BJ (cell line): ENCODE data around the gene NAA38. TPM values are rescaled to one million over a fixed set of nuclear protein-coding genes. Genes with fewer than 3 reads are reported as not detected.
"Not testable (repeated sequence)": the region's sequence is repeated elsewhere in the genome, so short reads cannot be mapped to it uniquely, and the experiment has no call there.

Experiments used
- CTCF ChIA-PET: fragments of 350-600 bp; formaldehyde crosslinking; extraction: SDS; loops from one replicate; lab custom pipeline; 2021; ENCODE audit warnings: antibody characterized with exemption, inconsistent platforms; lab: Yijun Ruan, JAX
- POLR2A ChIA-PET: fragments of 300-600 bp; sonication (Branson Sonifier 250); formaldehyde crosslinking; extraction: SDS; loops from one replicate; lab custom pipeline; 2021; ENCODE audit warnings: antibody characterized with exemption; lab: Charles Lee
- DNase-seq: peaks from one replicate; pipeline ENCODE4 v3.0.0-alpha.2; 2011; ENCODE audit warnings: low read depth
- H3K27me3 ChIP-seq: 2 replicates; pipeline ENCODE4 v1.6.0; 2011; ENCODE audit warnings: low read length; ENCODE audit not compliant: control insufficient read depth, insufficient read depth
- H3K36me3 ChIP-seq: 2 replicates; pipeline ENCODE4 v1.5.1; 2011; ENCODE audit warnings: low read length; ENCODE audit not compliant: control insufficient read depth, insufficient read depth
- H3K4me3 ChIP-seq: 2 replicates; pipeline ENCODE4 v1.5.1; 2011; ENCODE audit warnings: low read depth, mild to moderate bottlenecking, control low read depth, low read length
- CTCF ChIP-seq: IDR thresholded peaks from 2 replicates; pipeline ENCODE4 v1.5.1; 2011; ENCODE audit warnings: low read depth, mild to moderate bottlenecking, control low read depth, inconsistent platforms, low read length, moderate library complexity; ENCODE audit not compliant: insufficient read depth
- polyA plus RNA-seq: library from polyadenylated mRNA; depleted of rRNA; stranded (reverse); fragments of >200 nt; gene quantifications from 2 replicates; pipeline ENCODE4 v1.2.3, GENCODE V29; 2011

The NAA38 gene
- polyA plus RNA-seq, 1 experiment = 82.7 TPM

DNA sequence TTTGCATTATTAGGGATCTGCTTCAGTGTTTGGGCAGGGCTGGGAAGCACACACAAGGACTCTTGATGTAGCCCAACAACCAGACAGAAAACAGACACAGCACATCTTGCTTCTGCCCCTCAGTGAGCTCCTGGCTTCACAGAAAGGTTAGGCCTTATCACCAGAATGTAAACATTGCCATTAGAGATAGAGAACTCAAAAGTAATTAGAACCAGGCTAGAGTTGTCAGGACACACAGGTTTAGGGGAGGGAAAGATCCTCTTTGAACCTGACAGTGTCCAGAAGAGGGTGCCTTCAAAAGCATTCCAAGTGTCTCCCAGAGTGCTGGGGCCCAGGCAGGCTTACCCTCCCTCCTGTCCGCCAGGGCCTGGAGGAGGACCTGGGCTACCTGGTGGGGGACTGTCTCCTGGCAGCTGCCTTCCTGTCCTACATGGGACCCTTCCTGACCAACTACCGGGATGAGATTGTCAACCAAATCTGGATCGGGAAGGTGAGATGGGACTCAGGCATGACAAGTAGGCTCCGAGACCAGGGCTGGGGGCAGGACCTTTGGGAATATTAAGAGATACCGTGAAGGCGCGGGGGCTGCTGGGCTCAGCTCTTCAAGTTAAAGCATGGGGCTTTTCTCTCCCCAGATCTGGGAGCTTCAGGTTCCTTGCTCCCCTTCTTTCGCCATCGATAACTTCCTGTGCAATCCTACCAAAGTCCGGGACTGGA, 40.3 kb downstream of the NAA38 start:
- peaks cover 7% of the 10 kb centered on the region for H3K27me3 ChIP-seq
- POLR2A ChIA-PET = no interaction called here
- H3K4me3 ChIP-seq = no peak overlapping the region
- H3K36me3 ChIP-seq = no peaks in the 10 kb centered on the region
- CTCF ChIA-PET = interaction anchor here (0.9 to 1.9 kb wide), 6 partner anchors 8 to 74 kb away, joined by 3 to 11 read pairs (median 4); partner anchors contain the start of gene CHD3
- no peak for TF ChIP-seq CTCF
- DNase-seq = no peak

DNA sequence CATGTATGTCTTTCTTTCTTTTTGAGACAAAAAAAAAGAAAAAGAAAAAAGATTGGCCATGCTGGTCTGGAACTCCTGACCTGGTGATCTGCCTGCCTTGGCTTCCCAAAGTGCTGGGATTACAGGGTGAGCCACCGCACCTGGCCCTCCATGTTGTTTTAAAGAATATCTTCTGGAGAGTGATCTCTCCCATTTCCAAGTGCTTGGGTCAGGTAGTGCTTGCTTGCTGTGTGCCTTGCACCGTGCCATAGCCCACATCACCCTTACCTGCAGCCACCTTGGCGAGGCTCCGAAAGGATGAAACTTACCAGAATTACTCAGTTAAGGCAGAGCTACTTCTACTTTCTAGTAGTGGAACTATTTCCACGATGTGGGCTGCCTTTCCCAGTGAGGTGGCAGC, 42.4 kb downstream of the NAA38 start:
- TF ChIP-seq CTCF = no peak
- ChIA-PET CTCF (interaction anchor here (1.3 kb wide), 1 partner anchor 8 kb away, joined by 4 read pairs; no protein-coding TSS in a partner anchor), POLR2A (no interaction called here)
- DNase-seq = no peak
- H3K36me3 ChIP-seq = no peaks in the 10 kb centered on the region
- peaks cover 7% of the 10 kb centered on the region for H3K27me3 ChIP-seq
- no peak overlapping the region for H3K4me3 ChIP-seq

DNA sequence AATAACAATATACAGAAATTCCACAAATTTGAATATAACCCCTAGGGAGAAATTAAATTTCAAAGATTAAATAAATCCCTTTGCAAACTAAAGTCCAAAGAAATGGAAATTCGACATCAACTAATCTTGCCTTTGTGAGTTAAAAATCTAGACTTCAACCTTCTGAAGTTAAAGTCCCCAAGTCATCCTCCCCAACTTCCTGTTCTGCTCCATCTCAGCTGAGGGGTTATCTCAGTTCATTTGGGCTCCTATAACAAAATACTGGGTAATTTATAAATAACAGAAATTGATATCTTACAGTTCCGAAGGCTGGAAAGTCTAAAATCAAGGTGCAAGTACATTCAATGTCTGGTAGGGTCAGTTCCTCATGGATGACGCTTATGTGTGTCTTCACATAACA, 46.1 kb downstream of the NAA38 start:
- CTCF ChIA-PET = interaction anchor here (1.0 to 2.1 kb wide), 4 partner anchors 14 to 179 kb away, joined by 3 to 9 read pairs (median 4); no protein-coding TSS in a partner anchor
- no peaks in the 10 kb centered on the region for H3K36me3 ChIP-seq
- no peak for DNase-seq
- no peak for TF ChIP-seq CTCF
- H3K27me3 ChIP-seq = no peaks in the 10 kb centered on the region
- no peak overlapping the region for H3K4me3 ChIP-seq
- POLR2A ChIA-PET = no interaction called here

DNA sequence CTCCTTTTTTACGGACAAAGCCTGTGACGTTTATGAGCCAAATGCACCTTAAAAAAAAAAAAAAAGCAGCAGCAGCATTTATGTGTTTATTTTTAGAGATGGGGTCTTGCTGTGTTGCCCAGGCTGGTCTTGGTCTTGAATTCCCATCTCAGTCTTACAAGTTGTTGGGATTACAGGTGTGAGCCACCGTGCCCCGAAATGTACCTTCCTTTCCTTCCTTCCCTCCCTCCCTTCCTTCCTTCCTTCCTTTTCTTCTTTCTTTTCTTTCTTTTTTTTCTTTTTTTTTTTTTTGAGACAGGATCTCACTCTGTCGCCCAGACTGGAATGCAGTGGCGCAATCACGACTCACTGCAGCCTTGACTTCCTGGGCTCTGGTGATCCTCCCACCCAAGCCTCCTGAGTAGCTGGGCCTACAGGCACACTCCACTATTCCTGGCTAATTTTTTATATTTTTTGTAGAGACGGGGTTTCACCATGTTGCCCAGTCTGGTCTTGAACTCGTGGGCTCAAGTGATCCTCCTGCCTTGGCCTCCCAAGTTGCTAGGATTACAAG, 47.5 kb downstream of the NAA38 start:
- DNase-seq, H3K27me3 ChIP-seq, H3K4me3 ChIP-seq, POLR2A ChIA-PET, H3K36me3 ChIP-seq: not testable (repeated sequence)
- CTCF ChIA-PET = interaction anchor here (1.3 to 2.1 kb wide), 5 partner anchors 15 to 180 kb away, joined by 3 to 9 read pairs (median 4); partner anchors contain the start of gene KDM6B

DNA sequence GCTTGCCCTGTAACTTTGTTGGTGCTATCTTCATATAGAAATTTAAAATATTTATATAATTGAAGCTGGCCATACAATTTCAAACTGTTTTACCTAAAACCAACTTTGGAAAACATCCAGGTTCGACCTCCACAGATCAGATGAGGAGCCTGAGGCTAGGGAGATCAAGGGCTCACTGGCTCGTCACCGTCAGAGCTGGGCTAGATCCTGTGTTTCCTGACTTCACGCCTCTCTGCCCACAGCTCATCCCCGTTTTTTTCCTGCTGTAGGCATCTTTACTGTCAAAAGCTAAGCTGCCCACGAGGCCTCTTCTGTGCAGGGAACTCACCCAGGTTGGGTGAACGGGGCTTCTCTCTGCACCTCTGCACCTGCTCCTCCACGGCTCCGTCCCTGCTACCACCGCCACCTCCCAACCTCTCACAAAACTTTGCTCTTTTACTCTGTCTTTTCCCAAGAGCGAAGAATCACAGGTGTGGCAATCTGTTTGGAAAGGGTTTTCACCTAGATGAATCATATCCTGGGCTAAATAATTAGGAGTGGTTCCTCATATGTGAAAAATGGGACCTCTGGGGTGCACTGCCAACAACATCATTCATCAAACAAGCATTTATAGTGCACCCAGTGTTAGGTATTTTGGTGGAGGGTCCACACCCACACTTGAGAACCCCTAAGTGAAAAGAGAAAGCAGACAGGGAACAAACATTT, 48.1 kb downstream of the NAA38 start:
- no peak for TF ChIP-seq CTCF
- no peak overlapping the region for H3K4me3 ChIP-seq
- DNase-seq = no peak
- POLR2A ChIA-PET = no interaction called here
- CTCF ChIA-PET = interaction anchor here (1.0 to 1.8 kb wide), 4 partner anchors 25 to 248 kb away, joined by 3 to 6 read pairs (median 4); partner anchors contain the start of gene KDM6B
- no peaks in the 10 kb centered on the region for H3K27me3 ChIP-seq
- H3K36me3 ChIP-seq = no peaks in the 10 kb centered on the region
